H1 (cell line): Measurements from ENCODE around the gene HIVEP3. TPM values are rescaled to one million over a fixed set of nuclear protein-coding genes. Genes with fewer than 3 reads are reported as not detected.

Source experiments
- CTCF ChIA-PET: fragments of 300-600 bp; sonication (Branson Sonifier 250); formaldehyde crosslinking; loops from one replicate; lab custom pipeline; 2021; ENCODE audit not compliant: partially characterized antibody; lab: Charles Lee
- POLR2A ChIA-PET: fragments of 300-600 bp; sonication (Branson Sonifier 250); formaldehyde crosslinking; loops from one replicate; lab custom pipeline; 2021; ENCODE audit warnings: inconsistent platforms; ENCODE audit not compliant: partially characterized antibody; lab: Charles Lee
- DNase-seq, 2 experiments: peaks; one replicate each; pipeline versions ENCODE4 v3.0.0 to v3.0.0-alpha.2; 2010 to 2022; ENCODE audit warnings: low spot score in 2 of 2, low read depth in 1 of 2, mixed read lengths in 1 of 2
- FAIRE-seq: peaks from 2 replicates; lab custom pipeline; 2011; peaks lifted over from hg19 to GRCh38; lab: Jason Lieb, UNC
- H2AFZ ChIP-seq: 2 replicates; pipeline ENCODE4 v1.8.1; 2012; ENCODE audit warnings: low read length, inconsistent platforms
- H2AK5ac ChIP-seq: 2 replicates; pipeline ENCODE4 v1.6.1; 2013; ENCODE audit warnings: low read depth, low read length
- H2BK120ac ChIP-seq: replicated peaks from 2 replicates; pipeline ENCODE3; 2013; ENCODE audit warnings: low read depth, low read length, inconsistent platforms
- H2BK12ac ChIP-seq: 2 replicates; pipeline ENCODE4 v1.6.1; 2013; ENCODE audit warnings: low read depth, low read length
- H2BK15ac ChIP-seq: 2 replicates; pipeline ENCODE4 v1.6.1; 2013; ENCODE audit warnings: low read length
- H2BK20ac ChIP-seq: 2 replicates; pipeline ENCODE4 v1.6.1; 2013; ENCODE audit warnings: low read length
- H2BK5ac ChIP-seq: 2 replicates; pipeline ENCODE4 v1.6.1; 2013; ENCODE audit warnings: low read depth, low read length
- H3K14ac ChIP-seq: 2 replicates; pipeline ENCODE4 v1.6.1; 2013; ENCODE audit warnings: inconsistent platforms; ENCODE audit not compliant: insufficient read length
- H3K18ac ChIP-seq: 2 replicates; pipeline ENCODE4 v1.6.1; 2013; ENCODE audit warnings: low read length; ENCODE audit errors: extremely low read depth
- H3K23ac ChIP-seq: 2 replicates; pipeline ENCODE4 v1.6.1; 2013; ENCODE audit warnings: inconsistent platforms; ENCODE audit not compliant: insufficient read length
- H3K23me2 ChIP-seq: 2 replicates; pipeline ENCODE4 v1.6.1; 2013; ENCODE audit warnings: low read depth, low read length
- H3K27ac ChIP-seq: 2 replicates; pipeline ENCODE4 v1.6.1; 2011; ENCODE audit warnings: low read depth, low read length, inconsistent platforms
- H3K27me3 ChIP-seq, 4 experiments: replicated peaks in 1 of 4; 1 replicate in 1 of 4; 2 replicates in 3 of 4; pipeline versions ENCODE4 v1.6.1 to v1.8.1; 2011 to 2013; ENCODE audit warnings: low read length in 3 of 4, mild to moderate bottlenecking in 3 of 4, inconsistent platforms in 2 of 4, mixed read lengths in 2 of 4, moderate library complexity in 1 of 4; ENCODE audit not compliant: control insufficient read depth in 3 of 4, insufficient read depth in 3 of 4; ENCODE audit errors: extremely low read depth in 1 of 4
- H3K36me3 ChIP-seq, 4 experiments: 2 replicates each; pipeline versions ENCODE4 v1.6.1 to v1.8.1; 2011 to 2013; ENCODE audit warnings: mild to moderate bottlenecking in 4 of 4, low read length in 3 of 4, moderate library complexity in 2 of 4, control low read depth in 1 of 4, inconsistent platforms in 1 of 4; ENCODE audit not compliant: insufficient read depth in 4 of 4, control insufficient read depth in 2 of 4
- H3K4ac ChIP-seq: replicated peaks from 2 replicates; pipeline ENCODE3; 2013; ENCODE audit warnings: low read length, low read depth, mixed read lengths, inconsistent platforms; ENCODE audit not compliant: insufficient read length
- H3K4me1 ChIP-seq, 4 experiments: replicated peaks in 1 of 4; 1 replicate in 1 of 4; 2 replicates in 3 of 4; pipeline versions ENCODE4 v1.6.1 to v1.8.1; 2011 to 2013; ENCODE audit warnings: low read length in 3 of 4, inconsistent platforms in 2 of 4, mixed read lengths in 1 of 4; ENCODE audit not compliant: insufficient read depth in 4 of 4, control insufficient read depth in 3 of 4
- H3K4me2 ChIP-seq, 2 experiments: 2 replicates each; pipeline versions ENCODE4 v1.6.1 to v1.8.1; 2011 to 2013; ENCODE audit warnings: low read depth in 2 of 2, low read length in 2 of 2, control low read depth in 1 of 2, inconsistent platforms in 1 of 2, mild to moderate bottlenecking in 1 of 2; ENCODE audit not compliant: insufficient read depth in 1 of 2
- H3K4me3 ChIP-seq, 4 experiments: fragments of 200-600, 300-600 bp in 1 of 4; sonication (generic), shearing (Covaris generic), sonication (Bioruptor Twin) in 1 of 4; 2 replicates each; pipeline versions ENCODE4 v1.5.1 to v1.8.1; 2011 to 2016; ENCODE audit warnings: low read length in 4 of 4, low read depth in 3 of 4, control low read depth in 2 of 4, inconsistent platforms in 2 of 4, mild to moderate bottlenecking in 2 of 4, mixed read lengths in 1 of 4, moderate library complexity in 1 of 4; ENCODE audit not compliant: insufficient read depth in 2 of 4; ENCODE audit errors: extremely low read depth in 1 of 4
- H3K56ac ChIP-seq: replicated peaks from 2 replicates; pipeline ENCODE3; 2013; ENCODE audit warnings: low read depth, mild to moderate bottlenecking, mixed read lengths, low read length, inconsistent platforms; ENCODE audit not compliant: insufficient read length
- H3K79me1 ChIP-seq: 2 replicates; pipeline ENCODE4 v1.6.1; 2013; ENCODE audit warnings: low read depth, low read length, control low read depth
- H3K79me2 ChIP-seq, 2 experiments: 2 replicates each; pipeline versions ENCODE4 v1.6.1 to v1.8.1; 2012 to 2013; ENCODE audit warnings: low read length in 2 of 2, mild to moderate bottlenecking in 2 of 2, inconsistent platforms in 1 of 2; ENCODE audit not compliant: insufficient read depth in 2 of 2, control insufficient read depth in 1 of 2
- H3K9ac ChIP-seq, 4 experiments: replicated peaks in 1 of 4; 1 replicate in 1 of 4; 2 replicates in 3 of 4; pipeline versions ENCODE4 v1.6.1 to v1.8.1; 2011 to 2013; ENCODE audit warnings: low read depth in 3 of 4, low read length in 3 of 4, control low read depth in 2 of 4, mild to moderate bottlenecking in 2 of 4, moderate library complexity in 2 of 4, inconsistent platforms in 1 of 4; ENCODE audit errors: extremely low read depth in 1 of 4
- H3K9me3 ChIP-seq, 2 experiments: 2 replicates each; pipeline versions ENCODE4 v1.6.1 to v1.8.1; 2012 to 2013; ENCODE audit warnings: mild to moderate bottlenecking in 2 of 2, moderate library complexity in 2 of 2, control low read depth in 1 of 2, inconsistent platforms in 1 of 2, low read depth in 1 of 2, low read length in 1 of 2, mixed read lengths in 1 of 2; ENCODE audit not compliant: insufficient read depth in 2 of 2
- H4K20me1 ChIP-seq, 2 experiments: replicated peaks in 1 of 2; 2 replicates each; pipeline versions ENCODE3 to v1.8.1; 2011 to 2013; ENCODE audit warnings: inconsistent platforms in 2 of 2, low read length in 2 of 2, mild to moderate bottlenecking in 1 of 2; ENCODE audit not compliant: insufficient read depth in 2 of 2, control insufficient read depth in 1 of 2
- H4K5ac ChIP-seq: 2 replicates; pipeline ENCODE4 v1.6.1; 2013; ENCODE audit warnings: low read length, low read depth, mixed read lengths, inconsistent platforms; ENCODE audit not compliant: insufficient read length
- H4K8ac ChIP-seq: 2 replicates; pipeline ENCODE4 v1.8.0; 2013; ENCODE audit warnings: mild to moderate bottlenecking, moderate library complexity, low read length, inconsistent platforms; ENCODE audit not compliant: insufficient read depth; ENCODE audit errors: extremely low read depth
- H4K91ac ChIP-seq: replicated peaks from 2 replicates; pipeline ENCODE3; 2013; ENCODE audit warnings: low read length, mixed read lengths, inconsistent platforms; ENCODE audit not compliant: insufficient read length
- EP300 ChIP-seq, 2 experiments: IDR thresholded peaks; 1 replicate in 1 of 2; 2 replicates in 1 of 2; pipeline ENCODE4 v1.6.1; 2011 to 2012; ENCODE audit warnings: low read depth in 2 of 2, low read length in 2 of 2, mild to moderate bottlenecking in 2 of 2, borderline replicate concordance in 1 of 2, inconsistent platforms in 1 of 2, moderate library complexity in 1 of 2
- WGBS, 2 experiments: shearing (Covaris generic) in 1 of 2; methylation state at CpG; one replicate each; pipeline versions ENCODE4 v1.1.6 to v1.1.7; 2013 to 2015; ENCODE audit warnings: low lambda C conversion rate in 2 of 2, mixed read lengths in 2 of 2, inconsistent platforms in 1 of 2, low coverage in 1 of 2, missing lambda C conversion rate in 1 of 2; ENCODE audit not compliant: insufficient replicate concordance in 2 of 2, insufficient coverage in 1 of 2, insufficient read length in 1 of 2; ENCODE audit errors: extremely low coverage in 1 of 2, missing lambda C conversion rate in 1 of 2; 5-methylcytosine and 5-hydroxymethylcytosine counted together
- polyA plus RNA-seq, 7 experiments: library from polyadenylated mRNA; depleted of rRNA in 3 of 7; stranded (reverse) in 5 of 7; unstranded in 2 of 7; fragments of >200 nt in 5 of 7; fragments of 200-250 nt in 2 of 7; gene quantifications; 1 replicate in 5 of 7; 2 replicates in 1 of 7; 4 replicates in 1 of 7; pipeline versions ENCODE4 v1.2.1 to v1.2.3, GENCODE V29; 2011 to 2013; ENCODE audit warnings: missing spikeins in 2 of 7, mixed read lengths in 2 of 7
- total RNA-seq: library from RNA; stranded (reverse); fragmentation: NEBNext Ultra II Directional; extraction: Animal tissue kit (Norgen Biotek cat#: 25700); gene quantifications from 2 replicates; pipeline ENCODE4 v1.2.1, GENCODE V29; 2021

Gene HIVEP3
- total and polyA plus RNA-seq, 2 of the 8 experiments (the other 6 are each of a cell fraction or from before 2014, with no cell fraction given) = 0.24 to 0.69 TPM

- Histone ChIP-seq H3K9me3 (peaks cover 0 to 2% of the 10 kb centered on the region in 2 experiments; a peak in 1 of 4 replicates), H3K23ac (no peak overlapping the region), H4K8ac (no peak overlapping the region), H3K27me3 (no peaks in the 10 kb centered on the region), H3K9ac (no peak overlapping the region), H4K91ac (no peak overlapping the region), H3K56ac (no peak overlapping the region), H2BK12ac (no peak overlapping the region), H3K18ac (no peak overlapping the region), H2BK15ac (no peak overlapping the region), H3K79me2 (no peaks in the 10 kb centered on the region), H3K4ac (no peak overlapping the region), H3K23me2 (peaks cover 7% of the 10 kb centered on the region; the same call in 1 of the 2 replicates), H2BK5ac (no peak overlapping the region), H4K20me1 (peaks cover 0 to 2% of the 10 kb centered on the region in 2 experiments), H4K5ac (no peak overlapping the region), H3K4me3 (no peak overlapping the region), H2BK20ac (no peak overlapping the region), H3K79me1 (no peaks in the 10 kb centered on the region), H2BK120ac (no peak overlapping the region), H3K36me3 (no peaks in the 10 kb centered on the region), H3K27ac (no peak overlapping the region), H3K14ac (no peak overlapping the region), H2AFZ (no peak overlapping the region), H2AK5ac (no peak overlapping the region), H3K4me1 (no peaks in the 10 kb centered on the region), H3K4me2 (no peak overlapping the region)
- no peak for TF ChIP-seq EP300 (IDR thresholded peaks at IDR 0.05; ENCODE audit: borderline replicate concordance in 1 of 2, low read depth in 2 of 2, low read length in 2 of 2)
- FAIRE-seq (no peak), DNase-seq (no peak)
- WGBS, 2 experiments = 90% methylated on average over 8 of the region's 8 CpGs; no CpG with 5 or more reads in 1 of the 2 experiments
- POLR2A ChIA-PET = no interaction called here
- CTCF ChIA-PET = interaction anchor here (0.6 to 2.4 kb wide), 6 partner anchors 23 to 508 kb away, joined by 3 to 14 read pairs (median 4); no protein-coding TSS in a partner anchor
Observed at GRCh38 chr1:41539999-41540398, 378.7 kb downstream of the HIVEP3 start.
